HG02763 (cell line): ENCODE measurements around the gene ZNF69.

Experiments used
- ATAC-seq: cut with Tn5 transposase; IDR thresholded peaks from one replicate; pipeline ENCODE4 v1.9.1; 2021; ENCODE audit warnings: mild to moderate bottlenecking, moderate library complexity; ENCODE audit not compliant: unreplicated experiment

The ZNF69 gene

DNA sequence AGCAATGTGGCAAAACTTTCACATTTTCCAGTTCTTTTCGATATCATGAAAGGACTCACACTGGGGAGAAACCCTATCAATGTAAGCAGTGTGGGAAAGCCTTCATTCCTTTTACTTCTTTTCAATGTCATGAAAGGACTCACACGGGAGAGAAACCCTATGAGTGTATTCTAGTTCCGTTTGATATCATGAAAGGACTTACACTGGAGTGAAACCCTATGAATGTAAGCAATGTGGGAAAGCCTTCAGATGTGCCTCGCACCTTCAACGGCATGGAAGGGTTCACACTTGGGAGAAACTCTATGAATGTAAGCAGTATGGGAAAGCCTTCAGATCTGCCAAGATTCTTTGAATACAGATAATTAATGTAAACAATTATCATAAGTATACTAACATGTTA is 62.7 kb downstream of the ZNF69 start:
- no peak for ATAC-seq
